Measurements from ENCODE around the gene NT5DC3.

- TF ChIP-seq GATA2 (IDR thresholded peaks at IDR 0.05; ENCODE audit: low read depth, low read length), result no peak
- no peak for TF ChIP-seq GATA3 (IDR thresholded peaks at IDR 0.05; ENCODE audit: low read depth, low read length)
Observed at GRCh38 chr12:103786201-103786600, 54.8 kb downstream of the NT5DC3 start.
